Activated CD8-positive, alpha-beta memory T cell treated with anti-CD3 and anti-CD28 coated beads, Interleukin-2, amount 10 ng/mL, durations not matched to agents 7 days and 5 days (primary cell): ENCODE measurements around the gene MUCL3. TPM values are rescaled to one million over a fixed set of nuclear protein-coding genes. Genes with fewer than 3 reads are reported as not detected.
A peak's percentile ranks its signal among the peaks of the same experiment; 100 is the strongest.
"Not testable (repeated sequence)": the region's sequence is repeated elsewhere in the genome, so short reads cannot be mapped to it uniquely, and the experiment has no call there.

Experiments
- ATAC-seq: fragments of 150-1000 bp; cut with Tn5 transposase; one replicate; pipeline ENCODE4 v1.10.0; 2021; ENCODE audit warnings: moderate library complexity
- CTCF ChIA-PET: fragments of 350-600 bp; sonication (Branson Sonifier 250); formaldehyde crosslinking; loops from one replicate; lab custom pipeline; 2021; ENCODE audit warnings: antibody characterized with exemption; lab: Charles Lee
- DNase-seq: peaks from one replicate; pipeline ENCODE4 v3.0.0-alpha.2; 2020
- H3K27ac Mint-ChIP-seq: one replicate; pipeline ENCODE4 v1.8.0; 2021; ENCODE audit warnings: mild to moderate bottlenecking, mixed read lengths
- H3K27me3 Mint-ChIP-seq: one replicate; pipeline ENCODE4 v1.8.0; 2021; ENCODE audit warnings: mixed read lengths
- H3K36me3 Mint-ChIP-seq: one replicate; pipeline ENCODE4 v1.8.0; 2021; ENCODE audit warnings: mild to moderate bottlenecking, mixed read lengths
- H3K4me1 Mint-ChIP-seq: one replicate; pipeline ENCODE4 v1.8.0; 2021; ENCODE audit warnings: mixed read lengths
- H3K4me3 Mint-ChIP-seq: one replicate; pipeline ENCODE4 v1.8.0; 2021; ENCODE audit warnings: mild to moderate bottlenecking, moderate library complexity, mixed read lengths
- H3K9me3 Mint-ChIP-seq: one replicate; pipeline ENCODE4 v1.8.0; 2022; ENCODE audit warnings: low read depth, mixed read lengths
- total RNA-seq, 2 experiments: library from RNA; stranded (reverse); gene quantifications; one replicate each; pipeline ENCODE4 v1.2.3, GENCODE V29; 2021

MUCL3 gene
- total RNA-seq, 2 experiments from 2014 or later, result not detected

DNA sequence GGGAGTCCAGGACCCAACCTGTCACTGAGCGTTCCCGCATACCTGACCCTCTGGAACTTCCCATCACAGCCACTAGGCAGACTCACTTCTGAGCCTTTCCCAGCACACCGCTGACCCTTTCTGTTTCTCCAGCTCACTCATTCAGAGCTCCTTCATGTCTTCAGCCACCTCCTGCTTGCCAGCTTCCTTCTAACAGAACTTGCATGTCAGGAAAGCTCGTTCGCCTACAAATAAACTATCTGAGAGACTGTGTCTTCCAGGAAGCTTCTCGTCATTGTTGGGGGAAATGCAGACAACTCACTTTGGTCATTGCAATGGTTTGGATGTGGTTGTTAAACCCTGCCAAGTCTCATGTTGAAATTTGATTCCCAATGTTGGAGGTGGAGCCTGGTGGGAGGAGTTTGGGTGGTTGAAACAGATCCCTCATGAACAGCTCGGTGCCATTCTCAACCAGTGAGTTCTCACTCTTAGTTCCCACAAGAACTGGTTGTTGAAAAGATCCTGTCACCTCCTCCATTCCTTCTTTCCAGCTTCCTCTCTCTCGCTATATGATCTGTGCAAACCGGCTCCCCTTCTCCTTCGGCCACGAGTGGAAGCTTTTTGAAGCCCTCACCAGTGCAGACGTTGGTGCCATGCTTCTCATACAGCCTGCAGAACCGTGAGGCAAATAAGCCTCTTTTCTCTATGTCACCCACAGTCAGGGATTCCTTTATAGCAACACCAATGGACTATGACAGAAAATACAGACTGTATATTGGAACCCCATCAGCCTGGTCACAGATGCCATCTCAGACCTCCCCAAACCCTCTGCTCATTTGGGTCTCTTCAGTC lies 41.4 kb downstream of the MUCL3 start:
- Mint-ChIP-seq H3K27me3 (peaks cover 58% of the 10 kb centered on the region), H3K4me3 (no peak overlapping the region), H3K27ac (no peak overlapping the region), H3K9me3 (no peaks in the 10 kb centered on the region), H3K4me1 (peaks cover 5% of the 10 kb centered on the region), H3K36me3 (no peaks in the 10 kb centered on the region)
- no peak for ATAC-seq
- CTCF ChIA-PET, result no interaction called here
- no peak for DNase-seq

DNA sequence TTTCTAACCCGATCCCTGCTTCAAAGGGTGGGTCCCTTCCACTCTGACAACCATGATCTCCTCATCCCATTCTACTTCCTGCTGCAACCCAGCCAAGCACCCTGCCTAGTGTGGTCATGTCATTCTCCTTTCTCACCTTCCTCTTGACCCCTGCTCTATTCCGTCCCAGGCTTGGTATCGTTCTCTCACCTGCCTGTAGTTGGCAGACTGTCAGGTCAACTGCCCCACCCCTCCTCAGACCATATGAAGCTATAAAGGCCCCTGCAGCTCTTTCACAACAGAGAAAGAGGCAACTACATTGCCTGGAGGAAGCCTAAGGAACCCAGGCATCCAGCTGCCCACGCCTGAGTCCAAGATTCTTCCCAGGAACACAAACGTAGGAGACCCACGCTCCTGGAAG lies 42.7 kb downstream of the MUCL3 start, which contains the start of gene MUC21:
Gene MUC21 (plus strand): TSS at position 280 of the 400 bp plus-strand sequence. CDS start 241 bp downstream, outside the sequence.
- Mint-ChIP-seq H3K4me1 (peaks cover 5% of the 10 kb centered on the region), H3K27ac (no peak within 1 kb of the TSS), H3K27me3 (peaks cover 46% of the 10 kb centered on the region), H3K9me3 (no peaks in the 10 kb centered on the region), H3K36me3 (no peaks in the 10 kb centered on the region), H3K4me3 (no peak within 1 kb of the TSS)
- no peak for ATAC-seq
- no peak for DNase-seq
- CTCF ChIA-PET, result no interaction called here

GRCh38 chr6:30985490-30985889 lies 44.7 kb downstream of the MUCL3 start:
- Mint-ChIP-seq H3K27ac (no peak overlapping the region), H3K27me3 (peaks cover 33% of the 10 kb centered on the region), H3K9me3 (no peaks in the 10 kb centered on the region), H3K4me3 (no peak overlapping the region), H3K4me1 (peaks cover 11% of the 10 kb centered on the region), H3K36me3 (no peaks in the 10 kb centered on the region)
- CTCF ChIA-PET, result interaction anchor here (1.0 kb wide), 1 partner anchor 94 kb away, joined by 4 read pairs; no protein-coding TSS in a partner anchor
- DNase-seq, result no peak
- ATAC-seq, result peak; percentile 70

DNA sequence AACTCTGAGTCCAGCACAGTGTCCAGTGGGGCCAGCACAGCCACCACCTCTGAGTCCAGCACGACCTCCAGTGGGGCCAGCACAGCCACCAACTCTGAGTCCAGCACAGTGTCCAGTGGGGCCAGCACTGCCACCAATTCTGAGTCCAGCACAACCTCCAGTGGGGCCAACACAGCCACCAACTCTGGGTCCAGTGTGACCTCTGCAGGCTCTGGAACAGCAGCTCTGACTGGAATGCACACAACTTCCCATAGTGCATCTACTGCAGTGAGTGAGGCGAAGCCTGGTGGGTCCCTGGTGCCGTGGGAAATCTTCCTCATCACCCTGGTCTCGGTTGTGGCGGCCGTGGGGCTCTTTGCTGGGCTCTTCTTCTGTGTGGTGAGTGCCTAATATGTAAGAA lies 46.5 kb downstream of the MUCL3 start:
- no peak overlapping the region for H3K27ac Mint-ChIP-seq

GRCh38 chr6:30988209-30988825 lies 47.5 kb downstream of the MUCL3 start:
- peak overlapping the region; percentile 31 for H3K27ac Mint-ChIP-seq
- no peak for DNase-seq
- H3K4me3 Mint-ChIP-seq, result no peak overlapping the region
- peaks cover 10% of the 10 kb centered on the region for H3K27me3 Mint-ChIP-seq
- no peak for ATAC-seq
- H3K9me3 Mint-ChIP-seq, result no peaks in the 10 kb centered on the region
- CTCF ChIA-PET, result interaction anchor here (0.9 kb wide), 1 partner anchor 27 kb away, joined by 3 read pairs; no protein-coding TSS in a partner anchor
- H3K4me1 Mint-ChIP-seq, result peaks cover 14% of the 10 kb centered on the region
- no peaks in the 10 kb centered on the region for H3K36me3 Mint-ChIP-seq

More for the DNA sequence above, 46.5 kb downstream of the MUCL3 start:
- H3K4me1 Mint-ChIP-seq, result peaks cover 15% of the 10 kb centered on the region
- peaks cover 21% of the 10 kb centered on the region for H3K27me3 Mint-ChIP-seq
- CTCF ChIA-PET, result no interaction called here
- no peaks in the 10 kb centered on the region for H3K9me3 Mint-ChIP-seq
- H3K4me3 Mint-ChIP-seq, result no peak overlapping the region
- ATAC-seq (no peak), DNase-seq (no peak)
- H3K36me3 Mint-ChIP-seq, result no peaks in the 10 kb centered on the region

GRCh38 chr6:30990422-30991086 lies 49.8 kb downstream of the MUCL3 start:
- Mint-ChIP-seq H3K27me3 (peaks cover 3% of the 10 kb centered on the region), H3K4me3 (peak overlapping the region; percentile 61), H3K27ac (peak overlapping the region; percentile 70), H3K36me3 (peaks cover 2% of the 10 kb centered on the region), H3K9me3 (no peaks in the 10 kb centered on the region), H3K4me1 (peaks cover 13% of the 10 kb centered on the region)
- CTCF ChIA-PET, result interaction anchor here (0.8 to 1.4 kb wide), 2 partner anchors 11 to 96 kb away, joined by 3 to 6 read pairs; no protein-coding TSS in a partner anchor
- ATAC-seq, result peak; percentile 87
- DNase-seq, result peak; percentile 67

DNA sequence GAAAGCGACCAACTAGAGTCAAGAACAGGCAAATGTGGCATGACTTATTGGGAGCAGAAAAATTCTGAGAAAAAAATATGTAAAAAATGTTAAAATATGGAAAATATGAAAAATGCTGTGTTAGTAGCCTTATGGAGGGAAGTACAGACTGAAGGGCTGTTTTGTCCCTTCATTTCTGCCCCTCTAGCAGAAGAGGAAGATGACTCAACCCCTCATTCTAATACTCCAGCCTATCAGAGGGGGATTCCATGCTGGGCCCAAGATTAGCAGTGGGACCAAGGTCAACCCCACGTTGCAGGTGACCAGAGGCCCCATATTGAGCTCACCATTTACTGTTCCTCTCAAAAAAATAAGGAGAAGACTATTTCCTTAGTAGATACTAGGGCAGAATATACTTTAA lies 51.1 kb downstream of the MUCL3 start:
- no peaks in the 10 kb centered on the region for H3K27me3 Mint-ChIP-seq
- no peaks in the 10 kb centered on the region for H3K9me3 Mint-ChIP-seq
- no peak overlapping the region for H3K4me3 Mint-ChIP-seq
- H3K36me3 Mint-ChIP-seq, result peaks cover 2% of the 10 kb centered on the region
- no peak for DNase-seq
- no peak for ATAC-seq
- no peak overlapping the region for H3K27ac Mint-ChIP-seq
- CTCF ChIA-PET, result interaction anchor here (1.2 kb wide), 1 partner anchor 52 kb away, joined by 5 read pairs; no protein-coding TSS in a partner anchor
- peaks cover 11% of the 10 kb centered on the region for H3K4me1 Mint-ChIP-seq

GRCh38 chr6:30997301-30997700 lies 56.5 kb downstream of the MUCL3 start:
- Mint-ChIP-seq H3K9me3 (no peaks in the 10 kb centered on the region), H3K27me3 (peaks cover 2% of the 10 kb centered on the region), H3K4me3 (no peak overlapping the region), H3K27ac (no peak overlapping the region), H3K4me1 (no peaks in the 10 kb centered on the region), H3K36me3 (peaks cover 2% of the 10 kb centered on the region)
- CTCF ChIA-PET, result no interaction called here
- no peak for ATAC-seq
- no peak for DNase-seq

DNA sequence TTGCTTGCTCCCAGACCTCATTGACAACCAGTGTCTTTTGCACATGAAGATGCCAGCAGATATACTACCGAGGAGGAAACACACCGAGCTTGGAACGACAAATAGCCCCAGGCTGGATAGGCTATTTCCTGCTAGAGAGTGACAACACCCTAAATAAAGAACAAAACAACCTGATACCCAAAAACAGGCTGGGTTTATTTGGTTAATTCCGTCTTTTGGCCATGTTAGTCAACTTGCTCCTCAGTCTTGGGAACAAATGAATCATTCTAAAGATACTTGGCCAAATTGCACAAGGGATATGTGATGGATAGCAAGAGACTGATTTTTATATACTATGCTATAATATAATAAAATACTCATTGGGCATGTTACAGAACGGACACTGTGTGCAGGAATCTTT lies 58.0 kb downstream of the MUCL3 start:
- H3K27ac Mint-ChIP-seq, result no peak overlapping the region
- DNase-seq, result no peak
- CTCF ChIA-PET, result no interaction called here

DNA sequence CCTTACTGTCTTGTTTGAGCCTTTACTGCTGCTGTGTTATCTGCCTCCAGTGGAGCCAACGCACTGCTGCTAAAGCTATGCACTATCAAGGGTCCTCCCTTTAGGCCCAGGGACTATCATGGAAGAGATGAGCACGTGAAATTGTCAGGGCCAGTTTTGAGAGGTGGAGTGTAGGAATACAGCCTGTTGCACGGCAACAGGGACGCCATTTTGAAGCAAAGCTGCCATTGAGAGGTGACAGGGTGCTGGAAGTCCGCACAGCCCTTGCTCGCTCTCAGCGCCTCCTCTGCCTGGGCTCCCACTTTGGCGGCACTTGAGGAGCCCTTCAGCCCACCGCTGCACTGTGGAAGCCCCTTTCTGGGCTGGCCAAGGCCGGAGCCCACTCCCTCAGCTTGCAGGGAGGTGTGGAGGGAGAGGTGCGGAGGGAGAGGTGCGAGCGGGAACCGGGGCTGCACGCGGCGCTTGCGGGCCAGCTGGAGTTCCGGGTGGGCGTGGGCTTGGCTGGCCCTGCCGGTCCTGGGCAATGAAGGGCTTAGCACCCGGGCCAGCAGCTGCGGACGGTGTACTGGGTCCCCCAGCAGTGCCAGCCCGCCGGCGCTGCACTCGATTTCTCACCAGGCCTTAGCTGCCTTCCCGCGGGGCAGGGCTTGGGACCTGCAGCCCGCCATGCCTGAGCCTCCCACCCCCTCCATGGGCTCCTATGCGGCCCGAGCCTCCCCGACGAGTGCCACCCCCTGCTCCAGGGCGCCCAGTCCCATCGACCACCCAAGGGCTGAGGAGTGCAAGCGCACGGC lies 59.5 kb downstream of the MUCL3 start:
- H3K27me3 Mint-ChIP-seq, H3K4me1 Mint-ChIP-seq, DNase-seq, H3K27ac Mint-ChIP-seq, H3K36me3 Mint-ChIP-seq, ATAC-seq, H3K4me3 Mint-ChIP-seq, H3K9me3 Mint-ChIP-seq: not testable (repeated sequence)
- CTCF ChIA-PET, result interaction anchor here (1.0 kb wide), 1 partner anchor 39 kb away, joined by 3 read pairs; no protein-coding TSS in a partner anchor

More for the DNA sequence above, 58.0 kb downstream of the MUCL3 start:
- Mint-ChIP-seq H3K4me1 (no peaks in the 10 kb centered on the region), H3K36me3 (peaks cover 2% of the 10 kb centered on the region), H3K9me3 (no peaks in the 10 kb centered on the region), H3K27me3 (peaks cover 2% of the 10 kb centered on the region), H3K4me3 (no peak overlapping the region)
- ATAC-seq, result no peak

GRCh38 chr6:31001281-31001888 lies 60.6 kb downstream of the MUCL3 start:
- no peak overlapping the region for H3K27ac Mint-ChIP-seq
- H3K4me1 Mint-ChIP-seq, result peaks cover 2% of the 10 kb centered on the region
- H3K27me3 Mint-ChIP-seq, result peaks cover 16% of the 10 kb centered on the region
- DNase-seq, result no peak
- CTCF ChIA-PET, result no interaction called here
- no peak overlapping the region for H3K4me3 Mint-ChIP-seq
- H3K36me3 Mint-ChIP-seq, result no peaks in the 10 kb centered on the region
- no peaks in the 10 kb centered on the region for H3K9me3 Mint-ChIP-seq
- no peak for ATAC-seq

DNA sequence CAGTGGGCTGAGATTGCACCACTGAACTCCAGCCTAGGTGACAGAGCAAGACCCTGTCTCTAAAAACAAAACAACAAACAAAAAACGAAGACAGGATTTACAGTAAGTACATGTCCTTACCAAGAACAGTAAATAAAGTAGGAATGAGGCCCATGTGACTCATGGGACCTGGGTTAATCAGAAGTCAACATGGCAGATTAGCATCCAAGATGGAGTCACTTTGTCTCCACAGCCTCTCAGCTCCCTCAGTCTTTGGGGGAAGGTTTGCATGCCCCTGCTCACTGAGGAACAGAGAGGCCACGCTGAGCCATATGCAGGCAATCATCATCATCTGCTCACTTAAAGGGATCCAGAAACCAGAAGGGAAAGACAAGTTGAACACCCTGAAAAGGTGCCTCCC lies 61.7 kb downstream of the MUCL3 start:
- no peak for ATAC-seq
- no peak overlapping the region for H3K27ac Mint-ChIP-seq
- no peak for DNase-seq
- H3K9me3 Mint-ChIP-seq, result no peaks in the 10 kb centered on the region
- peaks cover 2% of the 10 kb centered on the region for H3K4me1 Mint-ChIP-seq
- no peaks in the 10 kb centered on the region for H3K36me3 Mint-ChIP-seq
- H3K27me3 Mint-ChIP-seq, result peaks cover 24% of the 10 kb centered on the region
- no peak overlapping the region for H3K4me3 Mint-ChIP-seq
- CTCF ChIA-PET, result no interaction called here
